NOMO-1 treated with dmso at 0.1 percent for 144 hours (cell line): ENCODE data around the gene ZNF827.
"Not testable (repeated sequence)": the region's sequence is repeated elsewhere in the genome, so short reads cannot be mapped to it uniquely, and the experiment has no call there.

ENCODE experiments used
- DNase-seq: peaks from one replicate; lab custom pipeline; 2025; ENCODE audit not compliant: unreplicated experiment; lab: John Stamatoyannopoulos, UW

Gene ZNF827

GRCh38 chr4:145866991-145867390 lies 71.6 kb downstream of the ZNF827 start:
- DNase-seq: no peak

GRCh38 chr4:145865274-145865941 lies 73.2 kb downstream of the ZNF827 start:
- no peak for DNase-seq

- DNase-seq: no peak
These were observed 75.4 kb downstream of the ZNF827 start for GRCh38 chr4:145863191-145863590.

GRCh38 chr4:145861336-145862318 lies 77.0 kb downstream of the ZNF827 start:
- no peak for DNase-seq

GRCh38 chr4:145860897-145861296 lies 77.7 kb downstream of the ZNF827 start:
- no peak for DNase-seq

GRCh38 chr4:145860446-145860845 lies 78.2 kb downstream of the ZNF827 start:
- DNase-seq: no peak

- DNase-seq: no peak
These were observed 78.7 kb downstream of the ZNF827 start for GRCh38 chr4:145859926-145860325.

- no peak for DNase-seq
These were observed 79.2 kb downstream of the ZNF827 start for GRCh38 chr4:145859426-145859825.

- DNase-seq: no peak
These were observed 86.3 kb downstream of the ZNF827 start for GRCh38 chr4:145852256-145852839.

GRCh38 chr4:145851511-145852201 lies 87.0 kb downstream of the ZNF827 start:
- DNase-seq: no peak

- no peak for DNase-seq
These were observed 90.9 kb downstream of the ZNF827 start for GRCh38 chr4:145847764-145848163.

- no peak for DNase-seq
These were observed 93.5 kb downstream of the ZNF827 start for GRCh38 chr4:145845118-145845517.

GRCh38 chr4:145843639-145844038 lies 95.0 kb downstream of the ZNF827 start:
- peak; percentile 4 for DNase-seq

GRCh38 chr4:145843148-145843547 lies 95.5 kb downstream of the ZNF827 start:
- DNase-seq: no peak

- no peak for DNase-seq
These were observed 96.3 kb downstream of the ZNF827 start for GRCh38 chr4:145842224-145842887.

GRCh38 chr4:145840801-145841200 lies 97.8 kb downstream of the ZNF827 start:
- no peak for DNase-seq

- DNase-seq: no peak
These were observed 98.4 kb downstream of the ZNF827 start for GRCh38 chr4:145840162-145840768.

GRCh38 chr4:145839151-145839550 lies 99.5 kb downstream of the ZNF827 start:
- no peak for DNase-seq

- not testable (repeated sequence) for DNase-seq
These were observed 106.2 kb downstream of the ZNF827 start for GRCh38 chr4:145832384-145832783.

GRCh38 chr4:145830699-145831098 lies 107.9 kb downstream of the ZNF827 start:
- DNase-seq: peak; percentile 49
